PFSK-1 (cell line): Measurements from ENCODE around the gene USP27X.
A peak's percentile ranks its signal among the peaks of the same experiment; 100 is the strongest.

Experiments used
- FOXP2 ChIP-seq: optimal IDR thresholded peaks from 2 replicates; pipeline ENCODE3; 2011; ENCODE audit warnings: borderline replicate concordance, control low read depth, inconsistent platforms; ENCODE audit not compliant: insufficient read depth; ENCODE audit errors: extremely low read length, extremely low read depth
- POLR2AphosphoS5 ChIP-seq: IDR thresholded peaks from 2 replicates; pipeline ENCODE4 v1.6.1; 2012; ENCODE audit warnings: low read depth, mild to moderate bottlenecking, control low read depth, low read length, moderate library complexity
- SIN3A ChIP-seq: IDR thresholded peaks from 2 replicates; pipeline ENCODE4 v1.6.1; 2012; ENCODE audit warnings: mild to moderate bottlenecking, low read length, moderate library complexity, borderline replicate concordance; ENCODE audit not compliant: insufficient read depth
- TAF1 ChIP-seq: IDR thresholded peaks from 2 replicates; pipeline ENCODE4 v1.6.1; 2012; ENCODE audit warnings: low read length, control low read depth, borderline replicate concordance; ENCODE audit not compliant: insufficient read depth
- TF ChIP-seq, protein P1 (sequence below), 2 experiments: IDR thresholded peaks; 2 replicates each; pipeline versions ENCODE4 v1.6.1 to v1.8.0; 2011 to 2012; ENCODE audit warnings: low read depth in 2 of 2, low read length in 2 of 2, control low read depth in 1 of 2, inconsistent platforms in 1 of 2, mild to moderate bottlenecking in 1 of 2, moderate library complexity in 1 of 2; ENCODE audit not compliant: insufficient read depth in 1 of 2

Gene USP27X

DNA sequence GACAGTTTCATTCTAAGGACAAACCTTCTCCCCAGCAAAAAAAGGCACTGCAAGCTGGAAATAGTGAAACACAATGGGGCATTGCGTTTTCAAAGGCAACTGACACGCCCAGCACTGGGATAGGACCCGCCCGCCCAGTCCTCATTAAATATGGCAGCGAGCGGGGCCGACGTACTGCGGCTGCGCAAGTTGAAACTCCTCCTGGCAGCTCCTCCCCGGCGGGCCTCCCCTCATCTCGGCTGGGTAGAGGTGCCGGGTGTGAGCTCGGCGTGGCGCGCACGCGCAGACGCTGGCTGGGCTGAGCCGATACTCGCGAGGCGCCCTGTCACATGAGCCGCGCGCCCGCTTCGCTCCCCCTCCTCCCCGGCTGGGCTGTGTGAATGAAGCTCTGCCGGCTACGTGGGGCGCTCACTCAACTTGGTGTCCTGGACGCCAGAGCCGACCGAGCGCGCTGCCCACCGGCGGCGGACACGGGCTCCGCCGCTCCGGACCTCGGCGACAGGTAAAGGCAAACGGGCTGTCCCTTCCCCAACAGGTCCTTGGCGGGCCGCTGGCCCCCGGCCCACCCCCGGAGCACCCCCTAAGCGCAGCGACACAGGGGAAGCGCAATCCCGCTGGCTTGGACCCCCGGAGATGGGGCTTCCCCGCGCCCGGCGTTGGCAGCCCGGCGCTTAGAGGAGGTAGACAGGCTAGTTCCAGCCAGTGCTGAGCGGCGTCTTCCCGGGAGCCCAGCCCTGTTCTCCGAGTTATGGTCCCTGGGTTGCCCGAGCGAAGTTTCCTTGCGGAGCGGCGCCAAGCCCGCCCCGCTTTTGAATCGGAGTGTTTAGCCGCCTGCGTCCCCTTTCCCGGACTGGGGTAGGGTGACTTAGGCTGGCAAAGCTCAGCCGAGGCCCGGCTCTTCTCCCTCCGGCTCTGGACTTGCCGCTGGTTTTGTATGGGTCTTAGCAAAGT lies 43.3 kb downstream of the USP27X start, which contains the start of gene CLCN5:
TSS of gene CLCN5 (plus strand) at position 306 of the 951 bp plus-strand sequence. CDS start 2,703 bp downstream, outside the sequence.
- TF ChIP-seq SIN3A (no peak), POLR2AphosphoS5 (peak; percentile 60; the same call in 1 of the 2 replicates)
- TF ChIP-seq, protein P1, sequence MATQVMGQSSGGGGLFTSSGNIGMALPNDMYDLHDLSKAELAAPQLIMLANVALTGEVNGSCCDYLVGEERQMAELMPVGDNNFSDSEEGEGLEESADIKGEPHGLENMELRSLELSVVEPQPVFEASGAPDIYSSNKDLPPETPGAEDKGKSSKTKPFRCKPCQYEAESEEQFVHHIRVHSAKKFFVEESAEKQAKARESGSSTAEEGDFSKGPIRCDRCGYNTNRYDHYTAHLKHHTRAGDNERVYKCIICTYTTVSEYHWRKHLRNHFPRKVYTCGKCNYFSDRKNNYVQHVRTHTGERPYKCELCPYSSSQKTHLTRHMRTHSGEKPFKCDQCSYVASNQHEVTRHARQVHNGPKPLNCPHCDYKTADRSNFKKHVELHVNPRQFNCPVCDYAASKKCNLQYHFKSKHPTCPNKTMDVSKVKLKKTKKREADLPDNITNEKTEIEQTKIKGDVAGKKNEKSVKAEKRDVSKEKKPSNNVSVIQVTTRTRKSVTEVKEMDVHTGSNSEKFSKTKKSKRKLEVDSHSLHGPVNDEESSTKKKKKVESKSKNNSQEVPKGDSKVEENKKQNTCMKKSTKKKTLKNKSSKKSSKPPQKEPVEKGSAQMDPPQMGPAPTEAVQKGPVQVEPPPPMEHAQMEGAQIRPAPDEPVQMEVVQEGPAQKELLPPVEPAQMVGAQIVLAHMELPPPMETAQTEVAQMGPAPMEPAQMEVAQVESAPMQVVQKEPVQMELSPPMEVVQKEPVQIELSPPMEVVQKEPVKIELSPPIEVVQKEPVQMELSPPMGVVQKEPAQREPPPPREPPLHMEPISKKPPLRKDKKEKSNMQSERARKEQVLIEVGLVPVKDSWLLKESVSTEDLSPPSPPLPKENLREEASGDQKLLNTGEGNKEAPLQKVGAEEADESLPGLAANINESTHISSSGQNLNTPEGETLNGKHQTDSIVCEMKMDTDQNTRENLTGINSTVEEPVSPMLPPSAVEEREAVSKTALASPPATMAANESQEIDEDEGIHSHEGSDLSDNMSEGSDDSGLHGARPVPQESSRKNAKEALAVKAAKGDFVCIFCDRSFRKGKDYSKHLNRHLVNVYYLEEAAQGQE (IDR thresholded peaks at IDR 0.05; ENCODE audit: insufficient read depth in 1 of 2, low read depth in 2 of 2, low read length in 2 of 2): no peak

DNA sequence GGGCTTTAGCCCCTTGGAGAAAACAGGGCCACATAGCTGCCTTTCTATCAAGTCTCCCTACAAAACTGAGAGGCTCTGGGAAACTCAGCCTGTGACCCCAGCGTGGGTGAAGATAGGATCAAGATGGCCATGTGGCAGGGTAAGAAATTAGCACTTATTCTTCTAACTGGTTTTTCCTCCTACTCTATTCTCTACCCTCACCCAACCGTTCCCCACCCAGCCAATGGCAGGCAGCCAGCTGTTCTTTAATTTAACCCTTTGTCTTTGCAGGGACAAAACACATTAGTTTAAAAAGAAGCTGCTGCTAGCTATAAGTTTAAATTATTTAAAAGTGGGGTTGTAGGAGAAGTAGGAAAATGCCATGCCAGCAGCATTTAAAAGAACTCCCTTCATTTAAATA lies 45.9 kb downstream of the USP27X start:
- no peak for TF ChIP-seq FOXP2
- no peak for TF ChIP-seq SIN3A
- TF ChIP-seq POLR2AphosphoS5: no peak
- TF ChIP-seq, protein P1 (IDR thresholded peaks at IDR 0.05; ENCODE audit: insufficient read depth in 1 of 2, low read depth in 2 of 2, low read length in 2 of 2): no peak
- no peak for TF ChIP-seq TAF1

DNA sequence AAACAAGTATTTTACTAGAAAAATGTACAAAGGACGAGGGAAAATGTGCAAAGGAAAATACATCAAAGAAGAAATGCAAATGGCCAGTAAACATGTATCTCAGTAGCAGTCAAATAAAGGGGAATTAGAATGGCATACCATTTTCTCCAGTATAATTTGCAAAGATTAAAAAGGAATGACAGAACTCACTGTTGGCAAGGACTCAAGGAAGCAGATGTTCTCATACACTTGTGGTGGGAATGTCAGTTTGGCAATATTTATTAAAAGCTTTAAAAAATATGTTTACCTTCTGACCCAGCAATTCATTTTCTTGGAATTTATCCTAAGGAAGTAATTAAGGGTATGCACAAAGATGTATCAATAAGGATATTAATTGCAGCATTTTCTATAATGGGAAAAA lies 50.8 kb downstream of the USP27X start:
- TF ChIP-seq SIN3A (no peak), FOXP2 (no peak)
